HepG2 (cell line): ENCODE measurements around the gene ANGPTL7. TPM values are rescaled to one million over a fixed set of nuclear protein-coding genes. Genes with fewer than 3 reads are reported as not detected.

Source experiments
- ATAD3A ChIP-seq: sonication (generic); formaldehyde crosslinking; IDR thresholded peaks from 2 replicates; pipeline ENCODE4 v1.4.0; 2020; ENCODE audit warnings: missing genetic modification reagents
- ATF1 ChIP-seq: IDR thresholded peaks from 2 replicates; pipeline ENCODE4 v1.6.1; 2016; ENCODE audit warnings: mild to moderate bottlenecking, control low read depth
- NFATC3 ChIP-seq: sonication (generic); formaldehyde crosslinking; IDR thresholded peaks from 2 replicates; pipeline ENCODE4 v1.5.1; 2020; ENCODE audit warnings: mild to moderate bottlenecking, missing genetic modification reagents
- SIN3B ChIP-seq: fragments of 150-350 bp; IDR thresholded peaks from 2 replicates; pipeline ENCODE4 v1.6.1; 2014; ENCODE audit warnings: low read length
- TRIM24 ChIP-seq: sonication (generic); formaldehyde crosslinking; IDR thresholded peaks from 2 replicates; pipeline ENCODE4 v1.8.0; 2022; ENCODE audit warnings: mild to moderate bottlenecking, missing genetic modification reagents
- ZNF275 ChIP-seq: sonication (generic); formaldehyde crosslinking; IDR thresholded peaks from 2 replicates; pipeline ENCODE4 v1.8.0; 2022; ENCODE audit warnings: missing genetic modification reagents, mild to moderate bottlenecking, inconsistent platforms, borderline replicate concordance
- ZNF333 ChIP-seq: sonication (generic); formaldehyde crosslinking; IDR thresholded peaks from 2 replicates; pipeline ENCODE4 v1.4.0; 2020; ENCODE audit warnings: mild to moderate bottlenecking, missing genetic modification reagents, borderline replicate concordance
- ZSCAN22 ChIP-seq: sonication (generic); formaldehyde crosslinking; IDR thresholded peaks from 2 replicates; pipeline ENCODE4 v1.4.0; 2020; ENCODE audit warnings: mild to moderate bottlenecking, missing genetic modification reagents
- ZSCAN30 ChIP-seq: sonication (generic); formaldehyde crosslinking; IDR thresholded peaks from 2 replicates; pipeline ENCODE4 v1.5.0; 2020; ENCODE audit warnings: mild to moderate bottlenecking, missing genetic modification reagents
- polyA plus RNA-seq, 8 experiments: library from polyadenylated mRNA; depleted of rRNA in 3 of 8; stranded (reverse) in 7 of 8; unstranded in 1 of 8; fragments of >200 nt; fragmentation: Illumina TruSeq in 4 of 8; extraction: Trizol in 4 of 8; gene quantifications; 2 replicates each; pipeline versions ENCODE4 v1.2.1 to v1.2.3, GENCODE V29; 2011 to 2016; ENCODE audit warnings: low read depth in 4 of 8, missing spikeins in 1 of 8, mixed read lengths in 1 of 8; ENCODE audit not compliant: insufficient read depth in 1 of 8
- total RNA-seq, 5 experiments: library from RNA; depleted of rRNA; stranded (reverse); fragments of >200 nt; fragmentation: Illumina TruSeq; extraction: Trizol; gene quantifications; 2 replicates each; pipeline ENCODE4 v1.2.3, GENCODE V29; 2016; ENCODE audit warnings: low read depth in 1 of 5
- TF ChIP-seq, protein P1 (sequence below): sonication (generic); formaldehyde crosslinking; IDR thresholded peaks from 2 replicates; pipeline ENCODE4 v1.4.0; 2020; ENCODE audit warnings: missing genetic modification reagents
- TF ChIP-seq, protein P2 (sequence below): IDR thresholded peaks from 2 replicates; pipeline ENCODE4 v1.6.1; 2016; ENCODE audit warnings: low read depth, control low read depth

The ANGPTL7 gene
- total and polyA plus RNA-seq, 2 of the 13 experiments (the other 11 are each of a cell fraction or from before 2014, with no cell fraction given) = not detected

GRCh38 chr1:11178021-11179015 lies 10.8 kb upstream of the ANGPTL7 start (continued):
- TF ChIP-seq, protein P1, sequence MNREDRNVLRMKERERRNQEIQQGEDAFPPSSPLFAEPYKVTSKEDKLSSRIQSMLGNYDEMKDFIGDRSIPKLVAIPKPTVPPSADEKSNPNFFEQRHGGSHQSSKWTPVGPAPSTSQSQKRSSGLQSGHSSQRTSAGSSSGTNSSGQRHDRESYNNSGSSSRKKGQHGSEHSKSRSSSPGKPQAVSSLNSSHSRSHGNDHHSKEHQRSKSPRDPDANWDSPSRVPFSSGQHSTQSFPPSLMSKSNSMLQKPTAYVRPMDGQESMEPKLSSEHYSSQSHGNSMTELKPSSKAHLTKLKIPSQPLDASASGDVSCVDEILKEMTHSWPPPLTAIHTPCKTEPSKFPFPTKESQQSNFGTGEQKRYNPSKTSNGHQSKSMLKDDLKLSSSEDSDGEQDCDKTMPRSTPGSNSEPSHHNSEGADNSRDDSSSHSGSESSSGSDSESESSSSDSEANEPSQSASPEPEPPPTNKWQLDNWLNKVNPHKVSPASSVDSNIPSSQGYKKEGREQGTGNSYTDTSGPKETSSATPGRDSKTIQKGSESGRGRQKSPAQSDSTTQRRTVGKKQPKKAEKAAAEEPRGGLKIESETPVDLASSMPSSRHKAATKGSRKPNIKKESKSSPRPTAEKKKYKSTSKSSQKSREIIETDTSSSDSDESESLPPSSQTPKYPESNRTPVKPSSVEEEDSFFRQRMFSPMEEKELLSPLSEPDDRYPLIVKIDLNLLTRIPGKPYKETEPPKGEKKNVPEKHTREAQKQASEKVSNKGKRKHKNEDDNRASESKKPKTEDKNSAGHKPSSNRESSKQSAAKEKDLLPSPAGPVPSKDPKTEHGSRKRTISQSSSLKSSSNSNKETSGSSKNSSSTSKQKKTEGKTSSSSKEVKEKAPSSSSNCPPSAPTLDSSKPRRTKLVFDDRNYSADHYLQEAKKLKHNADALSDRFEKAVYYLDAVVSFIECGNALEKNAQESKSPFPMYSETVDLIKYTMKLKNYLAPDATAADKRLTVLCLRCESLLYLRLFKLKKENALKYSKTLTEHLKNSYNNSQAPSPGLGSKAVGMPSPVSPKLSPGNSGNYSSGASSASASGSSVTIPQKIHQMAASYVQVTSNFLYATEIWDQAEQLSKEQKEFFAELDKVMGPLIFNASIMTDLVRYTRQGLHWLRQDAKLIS (CRISPR knock-in tag) = no peak
- TF ChIP-seq NFATC3 (CRISPR knock-in tag) = no peak
- TF ChIP-seq ATF1 = no peak
- TF ChIP-seq, protein P2, sequence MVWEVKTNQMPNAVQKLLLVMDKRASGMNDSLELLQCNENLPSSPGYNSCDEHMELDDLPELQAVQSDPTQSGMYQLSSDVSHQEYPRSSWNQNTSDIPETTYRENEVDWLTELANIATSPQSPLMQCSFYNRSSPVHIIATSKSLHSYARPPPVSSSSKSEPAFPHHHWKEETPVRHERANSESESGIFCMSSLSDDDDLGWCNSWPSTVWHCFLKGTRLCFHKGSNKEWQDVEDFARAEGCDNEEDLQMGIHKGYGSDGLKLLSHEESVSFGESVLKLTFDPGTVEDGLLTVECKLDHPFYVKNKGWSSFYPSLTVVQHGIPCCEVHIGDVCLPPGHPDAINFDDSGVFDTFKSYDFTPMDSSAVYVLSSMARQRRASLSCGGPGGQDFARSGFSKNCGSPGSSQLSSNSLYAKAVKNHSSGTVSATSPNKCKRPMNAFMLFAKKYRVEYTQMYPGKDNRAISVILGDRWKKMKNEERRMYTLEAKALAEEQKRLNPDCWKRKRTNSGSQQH (CRISPR knock-in tag) = no peak
- no peak for TF ChIP-seq ZSCAN30 (CRISPR knock-in tag)
- no peak for TF ChIP-seq ZSCAN22 (CRISPR knock-in tag)
- TF ChIP-seq ATAD3A = no peak
- no peak for TF ChIP-seq ZNF275 (CRISPR knock-in tag)
- no peak for TF ChIP-seq TRIM24 (CRISPR knock-in tag)
- TF ChIP-seq SIN3B = no peak
- no peak for TF ChIP-seq ZNF333 (CRISPR knock-in tag)
